Measurements from ENCODE around the gene GREM1.

GREM1 gene

DNA sequence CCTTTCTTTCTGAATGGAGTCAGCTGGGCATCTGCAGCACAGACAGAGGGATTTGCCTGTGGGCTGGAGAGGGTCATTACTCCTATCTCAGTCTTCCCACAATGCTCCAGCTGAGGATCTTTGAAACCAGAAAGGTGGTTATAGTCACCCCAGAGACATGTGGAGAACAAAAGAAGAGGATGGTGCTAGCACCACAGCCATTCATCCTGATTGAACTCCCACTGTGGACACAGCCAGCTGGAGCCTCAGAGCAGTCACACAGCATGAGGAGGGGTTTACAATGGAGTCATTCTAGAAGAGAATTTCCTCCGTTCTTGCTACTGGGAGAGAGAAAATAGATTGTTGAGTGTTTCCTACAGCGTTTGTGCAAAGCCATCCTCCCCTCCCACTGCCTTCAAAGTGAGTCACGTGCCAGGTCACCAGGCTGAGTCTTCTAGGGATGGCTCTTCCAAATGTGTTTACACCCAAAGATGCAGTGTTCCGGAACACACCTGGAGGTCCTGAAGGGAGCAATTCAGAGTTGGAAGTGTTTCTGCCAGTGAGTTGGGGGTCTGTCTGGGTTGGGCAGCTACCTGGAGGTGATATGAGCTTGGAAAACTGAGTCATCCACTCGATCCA, 18.9 kb upstream of the GREM1 start:
- DNase-seq = no peak

DNA sequence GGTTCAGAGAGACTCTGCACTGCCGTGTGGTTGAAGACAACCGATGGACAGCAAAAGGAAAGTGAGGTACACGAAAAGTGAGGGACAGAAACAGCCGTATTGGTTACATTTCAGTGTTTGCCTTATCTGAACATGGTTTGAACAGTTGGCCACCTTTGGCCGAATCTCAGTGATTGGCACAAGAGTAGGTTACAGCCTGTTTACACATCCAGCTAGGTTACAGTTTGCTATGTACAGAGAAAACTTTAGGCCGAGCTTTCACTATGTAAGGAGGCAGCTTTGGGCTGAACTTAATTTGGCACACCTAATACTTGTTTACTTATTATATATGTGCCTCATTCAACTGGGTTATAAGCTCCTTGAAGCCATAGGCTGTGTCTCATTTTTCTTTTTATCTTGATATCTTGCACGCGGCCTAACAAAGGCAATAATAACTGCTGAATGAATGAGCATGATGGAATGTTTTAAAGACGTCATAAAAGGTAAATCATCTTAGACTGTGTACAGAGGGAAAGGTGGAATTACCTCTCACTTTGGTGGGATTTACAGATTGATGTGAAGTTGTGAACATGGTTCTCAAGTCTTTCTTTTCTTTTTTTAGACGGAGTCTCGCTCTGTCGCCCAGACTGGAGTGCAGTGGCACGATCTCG, 17.2 kb upstream of the GREM1 start:
- DNase-seq = no peak

DNA sequence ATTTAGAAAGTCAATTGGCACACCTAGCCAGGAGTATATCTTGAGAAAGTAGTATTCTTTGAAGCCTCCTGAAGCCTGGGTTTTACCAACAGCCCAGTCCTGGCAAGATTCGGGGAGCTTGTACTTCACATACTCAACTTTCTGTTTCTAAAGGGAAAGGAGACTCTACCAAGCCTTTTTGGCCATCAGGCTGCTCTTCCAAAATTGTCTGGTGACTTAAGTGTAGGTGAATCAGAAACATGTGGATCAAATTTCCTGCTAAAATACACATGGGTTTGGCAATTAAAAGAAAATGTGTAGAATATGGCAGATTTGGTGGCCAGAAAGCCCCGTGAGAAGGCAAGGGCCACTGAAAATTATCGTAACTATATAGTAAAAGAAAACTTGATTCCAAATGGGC, 15.9 kb upstream of the GREM1 start:
- no peak for DNase-seq

DNA sequence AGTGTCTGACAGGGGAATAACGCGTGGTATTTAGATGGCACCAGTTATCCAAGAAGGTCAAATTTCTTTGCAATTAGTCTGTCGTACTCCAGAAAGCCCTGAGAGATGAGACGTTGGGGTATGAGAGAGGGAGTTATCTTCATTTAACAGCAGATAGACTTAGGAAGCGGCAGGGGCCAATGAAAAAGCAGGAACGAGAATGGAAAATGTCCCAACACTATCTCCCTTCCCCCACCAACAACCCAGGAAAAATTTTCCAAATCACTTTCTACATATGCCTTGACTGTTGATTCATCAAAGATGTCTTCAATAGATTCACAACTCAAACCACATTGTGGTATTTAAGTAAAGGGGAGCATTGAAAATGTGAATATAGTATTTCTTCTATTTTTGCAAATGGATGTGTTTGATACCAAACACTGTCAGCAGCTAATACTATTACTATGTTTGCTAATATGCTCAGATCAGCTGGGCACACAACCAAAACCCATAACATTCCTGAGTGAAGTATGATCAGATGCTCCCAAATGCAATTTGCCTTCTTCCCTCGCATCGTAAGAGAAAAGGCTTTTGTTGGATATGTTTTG, 13.3 kb upstream of the GREM1 start:
- DNase-seq = no peak

DNA sequence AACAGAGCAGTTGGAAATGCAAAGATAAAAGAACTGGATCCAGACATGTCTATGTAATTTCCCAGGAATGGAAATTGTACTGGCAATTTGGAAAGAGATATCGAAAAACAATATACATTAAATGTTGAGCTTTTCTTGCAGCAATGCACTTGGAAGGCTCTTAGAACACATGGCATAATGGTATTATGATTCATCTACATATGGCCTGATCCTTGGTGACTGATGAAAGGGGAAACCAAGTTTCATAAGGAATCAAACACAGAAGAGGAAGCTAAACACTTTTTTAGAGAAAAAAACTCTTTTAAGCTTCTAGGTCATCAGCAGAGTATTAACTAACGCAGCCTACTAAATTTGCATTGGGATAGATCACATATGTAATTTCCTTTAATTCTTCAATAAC, 12.4 kb upstream of the GREM1 start:
- DNase-seq = no peak

DNA sequence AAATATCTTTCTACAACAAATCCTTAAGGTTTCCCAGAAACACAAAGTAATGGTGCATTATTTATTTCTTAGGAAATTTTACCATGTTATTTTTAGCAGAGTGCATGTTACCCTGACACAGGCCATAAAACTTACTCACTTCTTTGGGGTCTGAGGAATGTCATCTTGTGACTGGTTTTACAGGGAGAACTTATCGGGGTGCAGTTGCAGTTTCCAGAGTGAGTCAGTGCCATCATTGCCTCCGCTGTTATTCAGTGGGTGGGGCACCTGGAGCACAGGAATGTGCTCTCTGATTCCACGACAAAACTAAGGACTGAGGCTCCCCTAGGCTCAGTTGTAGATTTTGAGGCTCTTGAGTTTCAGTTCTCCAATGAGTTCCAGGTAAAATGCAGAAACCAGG, 11.1 kb upstream of the GREM1 start:
- DNase-seq = no peak

DNA sequence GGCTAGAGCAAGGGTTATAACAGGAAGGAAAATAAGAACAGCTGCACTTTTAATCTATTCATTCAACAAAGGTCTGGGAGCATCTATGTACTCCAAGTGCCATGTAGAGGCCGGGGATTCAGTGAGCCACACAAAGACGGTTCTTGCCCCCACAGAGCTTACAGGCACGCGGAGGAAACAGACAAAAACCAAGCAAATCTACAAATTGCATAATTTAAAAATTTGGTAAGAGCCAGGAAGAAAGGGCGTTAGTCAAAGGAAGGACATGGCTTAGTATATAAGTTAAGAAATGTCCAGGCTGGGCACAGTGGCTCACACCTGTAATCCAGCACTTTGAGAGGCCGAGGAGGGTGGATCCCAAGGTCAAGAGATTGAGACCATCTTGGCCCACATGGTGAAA, 10.4 kb upstream of the GREM1 start:
- DNase-seq = no peak

DNA sequence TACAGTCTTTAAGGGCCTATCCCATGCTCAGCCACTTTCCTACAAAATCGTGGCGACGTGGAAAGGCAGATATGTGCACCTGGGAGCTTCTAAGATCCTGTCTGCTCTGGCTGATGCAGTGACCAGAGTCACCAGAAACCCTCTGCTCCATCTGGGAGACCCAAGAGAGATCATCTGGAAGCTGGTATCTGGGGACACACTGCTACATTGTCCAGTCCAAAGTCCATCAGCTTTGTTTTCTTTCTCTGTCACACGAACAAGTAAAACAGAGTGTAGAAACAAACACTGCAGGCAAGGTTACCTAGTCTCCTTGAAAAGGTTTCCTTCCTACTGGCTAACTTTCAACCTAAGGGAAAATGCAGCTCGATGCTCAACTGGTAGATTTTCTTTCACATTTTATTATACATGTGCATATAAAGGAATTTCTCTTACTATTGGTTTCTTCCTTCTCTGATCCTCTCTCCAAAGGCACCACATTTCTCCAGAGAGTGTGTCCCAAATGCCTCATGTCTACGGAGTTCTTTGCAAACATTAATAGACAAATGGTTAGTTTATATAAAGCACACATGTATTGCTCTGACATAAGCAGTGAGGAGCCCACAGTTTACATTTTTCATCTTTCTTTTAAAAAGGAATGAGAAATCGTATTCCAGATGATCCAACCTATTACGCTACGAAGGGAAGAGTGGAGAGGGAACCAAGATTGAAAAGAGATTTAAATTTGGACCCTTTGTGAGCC, 8.3 kb upstream of the GREM1 start:
- DNase-seq = no peak

DNA sequence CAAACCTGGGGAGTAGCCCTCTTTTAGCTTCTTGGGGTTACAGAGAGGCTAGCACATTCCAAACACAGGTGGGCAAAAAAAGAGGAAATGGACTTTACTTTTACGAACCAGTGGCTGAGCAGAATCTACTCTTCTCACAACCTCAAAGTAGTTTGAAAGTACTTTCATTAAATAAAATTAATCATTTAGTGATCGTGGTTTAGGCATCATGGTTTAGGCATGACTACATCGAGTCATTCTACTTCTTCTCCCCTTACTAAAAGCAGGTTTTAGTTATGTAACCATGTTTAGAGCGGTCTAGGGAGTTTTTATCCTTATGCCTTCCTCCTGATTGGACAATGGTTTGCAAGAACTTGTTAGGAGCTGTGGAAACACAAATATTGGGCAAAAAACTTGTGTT, 2.5 kb upstream of the GREM1 start:
- DNase-seq = no peak

DNA sequence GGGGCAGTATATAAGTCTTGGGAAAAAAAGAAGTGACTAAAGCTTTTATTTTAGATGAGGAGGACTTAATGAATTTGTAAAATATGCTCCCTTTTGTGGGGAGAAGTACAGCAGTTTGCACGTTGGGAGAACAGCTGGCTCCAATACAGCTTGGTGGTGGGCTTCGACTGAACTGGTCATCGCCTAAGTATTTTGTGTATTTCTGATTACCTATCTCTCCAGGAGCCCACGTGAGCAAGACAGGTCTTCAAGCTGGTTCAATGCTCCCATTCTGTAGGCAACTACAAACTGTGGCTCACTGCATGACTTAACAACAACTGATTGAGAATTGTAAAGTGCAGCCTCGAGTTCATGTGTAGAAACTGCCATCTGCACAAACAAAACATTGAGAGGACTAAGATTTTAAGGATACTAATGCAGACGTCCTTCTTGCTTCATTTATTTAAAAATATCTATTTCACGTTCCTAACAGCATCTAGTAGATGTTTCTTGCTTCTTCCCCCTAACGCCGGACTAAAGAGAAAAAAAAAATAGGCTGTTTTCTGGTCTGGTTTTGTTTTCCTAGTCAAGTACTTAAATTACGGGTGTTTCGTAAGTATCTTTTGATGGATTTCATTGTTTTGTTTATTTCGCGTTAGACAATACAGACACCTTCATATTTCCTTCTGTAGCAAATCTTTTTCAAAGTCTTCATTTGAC, 1.4 kb upstream of the GREM1 start:
- DNase-seq = no peak

DNA sequence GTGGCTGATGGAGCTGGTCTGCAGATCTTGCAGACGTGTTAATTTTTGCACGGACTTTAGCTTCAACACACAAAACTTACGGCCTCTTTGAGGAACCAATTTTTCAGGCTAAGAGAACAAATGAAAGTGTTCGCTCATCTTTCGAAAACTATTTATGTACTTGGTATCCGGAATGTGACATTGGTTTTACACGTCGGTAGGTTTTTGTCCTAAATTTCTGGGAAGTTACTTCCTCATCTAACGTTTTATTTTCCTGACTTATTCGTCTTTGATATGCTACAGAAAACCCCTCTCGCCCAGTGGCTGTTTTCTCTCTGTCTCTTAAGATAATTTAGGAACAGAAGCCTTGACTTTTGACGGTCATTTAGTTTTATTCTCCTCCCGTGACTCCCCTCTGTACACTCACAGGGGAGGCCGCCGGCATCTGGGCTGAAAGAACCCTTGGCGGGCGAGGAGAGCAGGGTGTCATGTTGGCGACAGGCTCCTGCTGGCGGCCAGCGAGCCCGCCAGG, 834 bp upstream of the GREM1 start:
- DNase-seq = no peak

DNA sequence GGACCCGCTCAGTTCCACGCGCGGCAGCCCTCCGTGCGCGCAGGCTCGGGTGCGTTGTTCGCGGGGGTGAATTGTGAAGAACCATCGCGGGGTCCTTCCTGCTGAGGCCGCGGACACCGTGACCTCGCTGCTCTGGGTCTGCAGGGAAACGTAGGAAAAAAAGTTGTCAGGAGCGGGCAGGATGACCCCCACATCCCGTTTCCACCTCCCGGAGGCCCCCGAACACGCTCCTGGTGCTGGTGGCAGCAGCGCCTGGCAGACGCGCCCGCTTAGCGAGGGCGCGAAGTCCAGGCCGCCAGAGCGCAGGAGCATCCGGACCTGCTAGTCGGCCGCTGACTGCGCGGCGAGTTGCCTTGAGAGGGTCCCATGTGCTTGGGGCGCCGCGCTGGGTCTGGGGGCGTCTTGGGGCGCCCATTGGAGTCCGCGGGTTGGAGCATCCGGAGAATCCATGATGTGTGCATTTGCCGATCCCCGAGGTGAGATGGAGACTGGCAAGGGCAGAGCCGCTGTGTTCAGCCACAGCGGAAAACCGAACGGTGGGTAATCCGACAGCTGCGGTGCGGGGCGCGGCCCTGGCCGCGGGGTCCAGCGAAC, 520 bp downstream of the GREM1 start:
- DNase-seq = no peak

DNA sequence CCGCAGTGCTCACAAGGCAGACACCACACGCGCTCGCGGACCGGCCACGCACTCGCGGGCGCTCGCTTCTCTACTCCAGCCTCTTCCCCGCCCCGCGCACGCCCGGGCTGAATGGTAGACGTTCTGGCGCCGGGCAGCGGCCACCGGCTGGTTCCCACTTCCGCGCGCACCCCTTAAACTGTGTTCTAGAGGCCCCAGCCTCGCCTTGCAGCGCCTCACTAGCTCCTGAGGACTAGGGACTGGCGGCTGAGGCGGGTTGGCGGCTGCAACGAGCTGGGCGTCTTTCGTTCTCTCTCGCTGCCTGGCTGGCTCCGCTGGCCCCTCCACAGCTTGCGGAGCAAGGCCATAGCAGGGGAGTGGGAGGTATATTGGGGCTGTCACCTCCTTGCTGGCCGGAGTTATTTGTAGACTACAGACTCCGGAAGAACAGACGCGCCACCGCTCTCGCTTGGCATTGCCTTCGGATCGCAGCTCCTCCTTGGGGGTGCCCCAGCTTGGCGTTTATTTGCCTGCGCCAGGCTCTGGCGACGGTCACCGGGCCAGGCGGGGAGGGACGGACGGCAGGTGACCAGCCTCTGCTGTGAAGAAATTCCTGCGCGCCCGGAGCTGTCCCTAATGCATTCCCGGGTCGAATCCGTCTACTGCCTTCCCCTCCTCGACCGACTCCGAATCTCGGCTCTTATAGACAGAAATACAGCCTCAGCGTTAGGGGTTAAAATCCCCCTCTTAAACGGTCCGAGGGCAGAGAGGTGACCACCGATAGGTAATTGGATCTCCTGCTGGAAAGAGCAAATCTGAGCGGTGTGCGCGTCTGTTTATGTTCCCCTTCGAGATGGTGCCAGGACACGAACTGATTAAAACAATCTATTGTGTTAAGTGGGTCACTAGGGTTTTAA, 1.3 kb downstream of the GREM1 start:
- no peak for DNase-seq

DNA sequence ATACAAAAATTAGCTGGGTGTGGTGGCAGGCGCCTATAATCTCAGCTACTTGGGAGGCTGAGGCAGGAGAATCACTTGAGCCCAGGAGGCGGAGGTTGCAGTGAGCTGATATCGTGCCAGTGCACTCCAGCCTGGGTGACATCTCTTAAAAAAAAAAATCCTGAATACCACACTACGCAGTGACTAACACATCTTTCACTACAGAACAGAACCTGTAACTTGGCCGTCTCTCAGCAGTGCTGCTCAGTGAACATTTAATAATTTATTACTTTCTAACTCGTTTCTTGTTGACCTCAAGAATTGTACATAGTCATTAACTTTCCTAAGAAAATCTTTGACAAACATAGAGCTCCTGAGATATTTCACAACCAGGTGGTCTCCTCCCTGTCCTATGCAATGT, 3.8 kb downstream of the GREM1 start:
- no peak for DNase-seq

DNA sequence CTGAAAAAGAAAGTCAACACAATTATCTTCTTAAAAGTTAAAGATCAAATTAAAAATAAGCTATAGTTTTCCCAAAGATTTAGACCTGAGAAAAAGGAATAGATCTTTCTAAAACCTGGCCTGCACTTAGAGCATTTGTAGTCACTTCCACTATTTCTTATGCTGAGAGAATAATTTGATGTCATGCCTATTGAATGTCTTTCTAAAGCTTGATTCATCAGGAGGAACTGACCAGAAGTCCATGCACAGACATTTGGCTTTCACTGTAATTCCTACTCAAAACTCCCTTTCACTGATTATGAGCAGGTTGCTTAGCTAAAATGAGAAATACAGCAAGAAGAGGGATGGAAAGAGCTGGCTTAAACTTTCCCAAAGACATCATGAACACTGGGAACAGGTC, 4.3 kb downstream of the GREM1 start:
- DNase-seq = no peak

DNA sequence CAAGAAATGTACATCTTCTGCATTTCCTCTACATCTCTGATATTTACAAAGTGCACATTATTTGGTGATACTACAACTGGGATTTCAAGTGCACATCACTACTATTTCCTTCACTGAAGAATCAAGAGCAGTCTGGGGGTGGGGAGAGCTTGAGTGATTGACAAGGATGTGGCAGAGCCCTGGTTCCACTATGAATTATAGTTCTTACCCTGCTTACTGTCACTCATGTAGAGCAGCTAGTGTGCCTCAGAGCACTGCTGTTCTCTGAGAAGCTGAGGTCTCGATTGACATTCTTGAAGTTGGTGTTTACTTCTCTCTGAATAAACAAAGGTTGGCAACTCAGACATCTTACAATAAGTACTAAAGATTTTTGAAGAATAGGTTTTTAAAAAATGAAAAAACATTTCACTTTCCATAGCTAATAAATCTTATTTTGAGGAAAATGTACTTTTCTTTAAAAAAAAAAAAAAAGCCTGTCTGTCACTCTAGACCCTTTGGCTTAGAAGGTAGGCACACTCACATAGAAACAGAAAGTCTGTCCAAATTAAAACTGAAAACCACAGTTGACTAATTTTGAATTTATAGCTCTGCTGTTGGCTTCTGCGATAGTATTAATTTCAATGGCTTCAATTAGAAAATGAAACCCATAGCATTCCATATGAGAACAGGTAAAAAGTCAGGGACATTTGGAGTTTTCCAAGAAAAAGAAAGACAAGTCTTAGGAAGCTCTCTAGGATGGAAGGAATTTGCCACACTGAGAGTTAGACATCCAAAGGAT, 5.6 kb downstream of the GREM1 start:
- DNase-seq = no peak

DNA sequence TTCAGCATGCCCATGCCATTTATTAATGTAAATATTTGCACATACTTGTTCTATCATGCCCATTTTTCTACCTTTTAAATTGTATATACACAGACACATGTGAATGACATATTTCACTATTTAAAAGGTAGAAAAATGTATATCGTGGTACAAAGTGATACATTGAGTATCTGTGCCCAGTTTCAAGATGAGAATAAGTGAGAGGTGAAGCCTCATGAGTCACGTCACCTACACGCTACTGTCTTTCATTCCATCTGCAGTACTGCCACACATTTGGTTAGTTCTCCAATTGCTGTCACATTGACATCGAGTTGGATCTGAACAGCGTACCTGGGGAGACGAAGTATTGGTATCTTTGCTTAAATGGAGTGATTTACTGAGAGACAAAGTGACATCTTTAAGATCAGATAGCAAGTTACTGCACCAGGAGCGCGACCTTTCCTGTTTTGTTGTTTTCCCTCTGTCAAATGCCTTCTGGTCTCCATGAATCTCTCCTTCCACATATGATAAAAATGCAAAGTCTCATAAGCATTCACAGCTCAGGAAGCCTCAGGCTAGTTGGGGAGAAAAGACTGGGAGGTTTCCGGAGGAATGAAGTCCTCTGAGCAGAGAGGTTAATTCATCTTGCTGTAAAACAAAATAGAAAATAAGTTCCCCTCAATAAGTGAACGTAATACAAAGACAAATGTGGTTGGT, 12.0 kb downstream of the GREM1 start:
- DNase-seq = no peak

DNA sequence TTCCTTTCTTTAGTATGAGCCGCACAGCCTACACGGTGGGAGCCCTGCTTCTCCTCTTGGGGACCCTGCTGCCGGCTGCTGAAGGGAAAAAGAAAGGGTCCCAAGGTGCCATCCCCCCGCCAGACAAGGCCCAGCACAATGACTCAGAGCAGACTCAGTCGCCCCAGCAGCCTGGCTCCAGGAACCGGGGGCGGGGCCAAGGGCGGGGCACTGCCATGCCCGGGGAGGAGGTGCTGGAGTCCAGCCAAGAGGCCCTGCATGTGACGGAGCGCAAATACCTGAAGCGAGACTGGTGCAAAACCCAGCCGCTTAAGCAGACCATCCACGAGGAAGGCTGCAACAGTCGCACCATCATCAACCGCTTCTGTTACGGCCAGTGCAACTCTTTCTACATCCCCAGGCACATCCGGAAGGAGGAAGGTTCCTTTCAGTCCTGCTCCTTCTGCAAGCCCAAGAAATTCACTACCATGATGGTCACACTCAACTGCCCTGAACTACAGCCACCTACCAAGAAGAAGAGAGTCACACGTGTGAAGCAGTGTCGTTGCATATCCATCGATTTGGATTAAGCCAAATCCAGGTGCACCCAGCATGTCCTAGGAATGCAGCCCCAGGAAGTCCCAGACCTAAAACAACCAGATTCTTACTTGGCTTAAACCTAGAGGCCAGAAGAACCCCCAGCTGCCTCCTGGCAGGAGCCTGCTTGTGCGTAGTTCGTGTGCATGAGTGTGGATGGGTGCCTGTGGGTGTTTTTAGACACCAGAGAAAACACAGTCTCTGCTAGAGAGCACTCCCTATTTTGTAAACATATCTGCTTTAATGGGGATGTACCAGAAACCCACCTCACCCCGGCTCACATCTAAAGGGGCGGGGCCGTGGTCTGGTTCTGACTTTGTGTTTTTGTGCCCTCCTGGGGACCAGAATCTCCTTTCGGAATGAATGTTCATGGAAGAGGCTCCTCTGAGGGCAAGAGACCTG, 13.2 kb downstream of the GREM1 start:
- no peak for DNase-seq

DNA sequence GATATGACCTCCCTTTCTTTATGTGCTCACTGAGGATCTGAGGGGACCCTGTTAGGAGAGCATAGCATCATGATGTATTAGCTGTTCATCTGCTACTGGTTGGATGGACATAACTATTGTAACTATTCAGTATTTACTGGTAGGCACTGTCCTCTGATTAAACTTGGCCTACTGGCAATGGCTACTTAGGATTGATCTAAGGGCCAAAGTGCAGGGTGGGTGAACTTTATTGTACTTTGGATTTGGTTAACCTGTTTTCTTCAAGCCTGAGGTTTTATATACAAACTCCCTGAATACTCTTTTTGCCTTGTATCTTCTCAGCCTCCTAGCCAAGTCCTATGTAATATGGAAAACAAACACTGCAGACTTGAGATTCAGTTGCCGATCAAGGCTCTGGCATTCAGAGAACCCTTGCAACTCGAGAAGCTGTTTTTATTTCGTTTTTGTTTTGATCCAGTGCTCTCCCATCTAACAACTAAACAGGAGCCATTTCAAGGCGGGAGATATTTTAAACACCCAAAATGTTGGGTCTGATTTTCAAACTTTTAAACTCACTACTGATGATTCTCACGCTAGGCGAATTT, 14.9 kb downstream of the GREM1 start:
- no peak for DNase-seq
